ENCODE results near the gene SMAD3.

DNA sequence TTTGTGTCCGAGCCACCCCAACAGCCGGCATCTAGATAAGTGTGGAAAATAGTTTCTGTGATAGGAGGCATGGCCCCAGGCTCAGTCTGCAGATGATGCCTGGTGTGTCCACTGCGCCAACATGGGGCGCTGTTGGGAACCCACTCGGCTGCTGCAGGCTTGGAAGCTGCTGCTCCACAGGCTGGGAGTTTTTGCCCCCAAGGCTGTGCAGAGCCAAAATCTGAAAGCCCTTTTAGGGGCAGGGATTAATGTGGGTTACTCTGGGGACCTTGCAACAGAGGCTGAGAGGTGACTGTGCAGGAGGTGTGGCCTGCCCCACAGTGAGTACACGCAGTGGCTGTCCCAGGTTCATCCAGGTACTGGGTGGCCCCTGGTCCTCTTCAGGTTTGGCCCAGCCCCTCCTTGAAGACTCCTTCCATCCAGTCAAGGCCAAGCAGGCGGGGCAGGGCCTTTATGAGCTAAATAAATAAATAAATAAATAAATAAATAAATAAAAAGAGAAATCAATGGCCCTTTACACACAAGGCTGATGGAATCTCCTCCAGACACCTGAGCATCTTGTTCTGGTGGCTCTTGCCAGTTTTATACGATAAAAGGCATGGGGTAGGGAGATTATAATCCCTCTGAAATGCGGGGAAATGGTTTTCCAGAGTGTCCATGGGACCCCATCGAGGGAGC lies 115.3 kb downstream of the SMAD3 start:
- TF ChIP-seq POLR2AphosphoS5 (IDR thresholded peaks at IDR 0.05; ENCODE audit: low read depth) = no peak
- TF ChIP-seq, protein P1, sequence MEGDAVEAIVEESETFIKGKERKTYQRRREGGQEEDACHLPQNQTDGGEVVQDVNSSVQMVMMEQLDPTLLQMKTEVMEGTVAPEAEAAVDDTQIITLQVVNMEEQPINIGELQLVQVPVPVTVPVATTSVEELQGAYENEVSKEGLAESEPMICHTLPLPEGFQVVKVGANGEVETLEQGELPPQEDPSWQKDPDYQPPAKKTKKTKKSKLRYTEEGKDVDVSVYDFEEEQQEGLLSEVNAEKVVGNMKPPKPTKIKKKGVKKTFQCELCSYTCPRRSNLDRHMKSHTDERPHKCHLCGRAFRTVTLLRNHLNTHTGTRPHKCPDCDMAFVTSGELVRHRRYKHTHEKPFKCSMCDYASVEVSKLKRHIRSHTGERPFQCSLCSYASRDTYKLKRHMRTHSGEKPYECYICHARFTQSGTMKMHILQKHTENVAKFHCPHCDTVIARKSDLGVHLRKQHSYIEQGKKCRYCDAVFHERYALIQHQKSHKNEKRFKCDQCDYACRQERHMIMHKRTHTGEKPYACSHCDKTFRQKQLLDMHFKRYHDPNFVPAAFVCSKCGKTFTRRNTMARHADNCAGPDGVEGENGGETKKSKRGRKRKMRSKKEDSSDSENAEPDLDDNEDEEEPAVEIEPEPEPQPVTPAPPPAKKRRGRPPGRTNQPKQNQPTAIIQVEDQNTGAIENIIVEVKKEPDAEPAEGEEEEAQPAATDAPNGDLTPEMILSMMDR (IDR thresholded peaks at IDR 0.05; ENCODE audit: insufficient read depth, low read length) = no peak
